ENCODE results near the gene RTN3. TPM values are rescaled to one million over a fixed set of nuclear protein-coding genes. Genes with fewer than 3 reads are reported as not detected.

RTN3 gene
- total RNA-seq, 1 experiment from 2014 or later, result 95.0 TPM

GRCh38 chr11:63762654-63763495 lies 81.6 kb downstream of the RTN3 start:
- Histone ChIP-seq H2AFZ (ENCODE audit: low read depth, low read length, poor library complexity, severe bottlenecking) (no peak overlapping the region), H3K9me2 (ENCODE audit: insufficient read depth) (no peaks in the 10 kb centered on the region), H3K4me3 (replicated peaks in 1 of 2; ENCODE audit: low read depth in 1 of 2, low read length in 2 of 2) (no peak overlapping the region), H4K20me1 (ENCODE audit: insufficient read depth) (peaks cover 9% of the 10 kb centered on the region; the same call in 1 of the 2 replicates), H3K79me2 (ENCODE audit: insufficient read depth, low read length) (peaks cover 19% of the 10 kb centered on the region), H3K27me3 (ENCODE audit: insufficient read depth, low read length) (no peaks in the 10 kb centered on the region), H3K36me3 (ENCODE audit: control insufficient read depth in 1 of 2, insufficient read depth in 2 of 2, low read length in 2 of 2) (peaks cover 5 to 6% of the 10 kb centered on the region in 2 experiments; a peak in 2 of 4 replicates), H3K27ac (ENCODE audit: low read depth, low read length) (no peak overlapping the region), H3K4me2 (ENCODE audit: low read length) (no peak overlapping the region), H3K9me3 (ENCODE audit: control insufficient read depth in 1 of 2, insufficient read depth in 1 of 2, low read depth in 1 of 2, low read length in 2 of 2) (no peaks in the 10 kb centered on the region), H3K9ac (ENCODE audit: low read length) (no peak overlapping the region), H3K4me1 (ENCODE audit: control insufficient read depth in 1 of 2, insufficient read depth in 2 of 2, low read length in 2 of 2) (peaks cover 10 to 16% of the 10 kb centered on the region in 2 experiments)
- TF ChIP-seq FOSL1 (IDR thresholded peaks at IDR 0.05; ENCODE audit: low read depth), result no peak
- no peak for TF ChIP-seq ZNF274 (IDR thresholded peaks at IDR 0.05; ENCODE audit: low read depth, low read length)
- TF ChIP-seq ZBTB33 (IDR thresholded peaks at IDR 0.05; ENCODE audit: extremely low read depth, insufficient replicate concordance, low read length), result no peak
- TF ChIP-seq EGR1 (IDR thresholded peaks at IDR 0.05; ENCODE audit: low read depth), result no peak
- no peak for TF ChIP-seq SP1 (IDR thresholded peaks at IDR 0.05; ENCODE audit: low read depth)
- TF ChIP-seq POLR2AphosphoS5 (IDR thresholded peaks at IDR 0.05; ENCODE audit: low read depth, low read length), result no peak
- TF ChIP-seq JUND (IDR thresholded peaks at IDR 0.05), result no peak
- TF ChIP-seq, protein P1, sequence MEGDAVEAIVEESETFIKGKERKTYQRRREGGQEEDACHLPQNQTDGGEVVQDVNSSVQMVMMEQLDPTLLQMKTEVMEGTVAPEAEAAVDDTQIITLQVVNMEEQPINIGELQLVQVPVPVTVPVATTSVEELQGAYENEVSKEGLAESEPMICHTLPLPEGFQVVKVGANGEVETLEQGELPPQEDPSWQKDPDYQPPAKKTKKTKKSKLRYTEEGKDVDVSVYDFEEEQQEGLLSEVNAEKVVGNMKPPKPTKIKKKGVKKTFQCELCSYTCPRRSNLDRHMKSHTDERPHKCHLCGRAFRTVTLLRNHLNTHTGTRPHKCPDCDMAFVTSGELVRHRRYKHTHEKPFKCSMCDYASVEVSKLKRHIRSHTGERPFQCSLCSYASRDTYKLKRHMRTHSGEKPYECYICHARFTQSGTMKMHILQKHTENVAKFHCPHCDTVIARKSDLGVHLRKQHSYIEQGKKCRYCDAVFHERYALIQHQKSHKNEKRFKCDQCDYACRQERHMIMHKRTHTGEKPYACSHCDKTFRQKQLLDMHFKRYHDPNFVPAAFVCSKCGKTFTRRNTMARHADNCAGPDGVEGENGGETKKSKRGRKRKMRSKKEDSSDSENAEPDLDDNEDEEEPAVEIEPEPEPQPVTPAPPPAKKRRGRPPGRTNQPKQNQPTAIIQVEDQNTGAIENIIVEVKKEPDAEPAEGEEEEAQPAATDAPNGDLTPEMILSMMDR (IDR thresholded peaks at IDR 0.05 in 2 of 3, conservative IDR thresholded peaks at IDR 0.05 in 1 of 3; ENCODE audit: borderline replicate concordance in 1 of 3, insufficient read depth in 1 of 3, low read depth in 2 of 3, low read length in 2 of 3), result no peak
- TF ChIP-seq TCF7L2 (IDR thresholded peaks at IDR 0.05; ENCODE audit: borderline replicate concordance, extremely low read depth, insufficient read depth, insufficient read length), result no peak
- TF ChIP-seq ZFX (IDR thresholded peaks at IDR 0.05), result no peak
- TF ChIP-seq, protein P2, sequence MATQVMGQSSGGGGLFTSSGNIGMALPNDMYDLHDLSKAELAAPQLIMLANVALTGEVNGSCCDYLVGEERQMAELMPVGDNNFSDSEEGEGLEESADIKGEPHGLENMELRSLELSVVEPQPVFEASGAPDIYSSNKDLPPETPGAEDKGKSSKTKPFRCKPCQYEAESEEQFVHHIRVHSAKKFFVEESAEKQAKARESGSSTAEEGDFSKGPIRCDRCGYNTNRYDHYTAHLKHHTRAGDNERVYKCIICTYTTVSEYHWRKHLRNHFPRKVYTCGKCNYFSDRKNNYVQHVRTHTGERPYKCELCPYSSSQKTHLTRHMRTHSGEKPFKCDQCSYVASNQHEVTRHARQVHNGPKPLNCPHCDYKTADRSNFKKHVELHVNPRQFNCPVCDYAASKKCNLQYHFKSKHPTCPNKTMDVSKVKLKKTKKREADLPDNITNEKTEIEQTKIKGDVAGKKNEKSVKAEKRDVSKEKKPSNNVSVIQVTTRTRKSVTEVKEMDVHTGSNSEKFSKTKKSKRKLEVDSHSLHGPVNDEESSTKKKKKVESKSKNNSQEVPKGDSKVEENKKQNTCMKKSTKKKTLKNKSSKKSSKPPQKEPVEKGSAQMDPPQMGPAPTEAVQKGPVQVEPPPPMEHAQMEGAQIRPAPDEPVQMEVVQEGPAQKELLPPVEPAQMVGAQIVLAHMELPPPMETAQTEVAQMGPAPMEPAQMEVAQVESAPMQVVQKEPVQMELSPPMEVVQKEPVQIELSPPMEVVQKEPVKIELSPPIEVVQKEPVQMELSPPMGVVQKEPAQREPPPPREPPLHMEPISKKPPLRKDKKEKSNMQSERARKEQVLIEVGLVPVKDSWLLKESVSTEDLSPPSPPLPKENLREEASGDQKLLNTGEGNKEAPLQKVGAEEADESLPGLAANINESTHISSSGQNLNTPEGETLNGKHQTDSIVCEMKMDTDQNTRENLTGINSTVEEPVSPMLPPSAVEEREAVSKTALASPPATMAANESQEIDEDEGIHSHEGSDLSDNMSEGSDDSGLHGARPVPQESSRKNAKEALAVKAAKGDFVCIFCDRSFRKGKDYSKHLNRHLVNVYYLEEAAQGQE (IDR thresholded peaks at IDR 0.05; ENCODE audit: low read depth), result no peak
- intact Hi-C loops (cut with micrococcal nuclease), result no loop called here
- ChIA-PET POLR2A (no interaction called here), CTCF (no interaction called here), RAD21 (ENCODE audit: low non-redundant PET in 1 of 2, low total read pairs in 2 of 2, uncharacterized antibody in 2 of 2, unreplicated experiment in 2 of 2) (no interaction called here)
- DNase-seq (ENCODE audit: low read depth, low spot score) (no peak), ATAC-seq (no peak)
- BruUV-seq (replicated peaks), result no TSS peak
